Measurements from ENCODE around the gene STEAP1B.

The STEAP1B gene

DNA sequence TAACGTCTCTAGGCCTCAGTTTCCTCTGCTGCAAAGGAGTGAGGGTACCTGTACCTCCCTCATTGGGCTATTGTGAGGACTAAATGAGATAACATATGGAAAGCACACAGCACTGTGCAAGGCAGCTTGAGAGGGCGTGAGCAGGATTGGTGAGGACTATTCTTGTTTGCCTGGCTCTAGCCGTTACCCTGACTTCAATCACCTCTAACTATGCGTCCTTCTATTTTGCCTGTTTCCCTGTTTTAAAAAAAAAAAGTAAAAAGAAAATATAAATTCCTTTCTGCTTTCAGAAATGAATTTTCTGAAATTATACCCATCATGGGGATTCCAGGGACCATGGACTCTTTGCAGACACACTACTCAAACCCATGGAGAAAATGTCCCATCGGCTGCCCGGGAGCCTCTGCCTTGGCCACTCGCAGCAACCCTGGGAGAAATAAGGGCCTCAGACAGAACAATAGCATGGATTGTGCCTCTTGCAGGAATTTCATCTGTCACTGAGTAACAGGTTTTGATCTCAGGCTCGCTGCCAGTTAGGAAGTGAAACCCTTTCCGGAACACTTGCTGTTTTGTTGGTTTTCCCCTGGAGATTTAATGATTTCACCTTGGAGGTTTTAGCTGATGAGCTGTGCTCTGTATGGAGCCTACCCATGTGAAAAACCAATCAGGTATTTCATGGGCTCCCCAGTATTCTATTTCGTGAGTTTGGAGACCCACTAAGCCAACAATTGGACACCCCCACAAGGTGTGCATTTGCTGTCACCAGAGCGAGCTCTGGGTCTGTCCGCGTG, 55.6 kb downstream of the STEAP1B start:
- Histone ChIP-seq H4K20me1 (ENCODE audit: low read depth, low read length) (no peaks in the 10 kb centered on the region), H3K36me3 (ENCODE audit: low read length) (no peaks in the 10 kb centered on the region), H3K79me2 (ENCODE audit: insufficient read depth, low read length) (no peaks in the 10 kb centered on the region), H3K9me3 (ENCODE audit: insufficient read depth, low read length) (no peaks in the 10 kb centered on the region), H3K4me3 (ENCODE audit: insufficient read depth, low read length, poor library complexity, severe bottlenecking) (no peak overlapping the region), H3K9me2 (replicated peaks; ENCODE audit: insufficient read depth, low read length) (no peaks in the 10 kb centered on the region), H3K27me3 (ENCODE audit: low read length) (no peaks in the 10 kb centered on the region), H2AFZ (ENCODE audit: low read depth, low read length, severe bottlenecking) (no peak overlapping the region), H3K27ac (ENCODE audit: low read depth, low read length) (no peak overlapping the region), H3K9ac (ENCODE audit: low read length) (no peak overlapping the region), H3K4me2 (ENCODE audit: low read depth, low read length, poor library complexity, severe bottlenecking) (no peak overlapping the region), H3F3A (ENCODE audit: insufficient read depth) (no peaks in the 10 kb centered on the region)
- TF ChIP-seq, protein P1, sequence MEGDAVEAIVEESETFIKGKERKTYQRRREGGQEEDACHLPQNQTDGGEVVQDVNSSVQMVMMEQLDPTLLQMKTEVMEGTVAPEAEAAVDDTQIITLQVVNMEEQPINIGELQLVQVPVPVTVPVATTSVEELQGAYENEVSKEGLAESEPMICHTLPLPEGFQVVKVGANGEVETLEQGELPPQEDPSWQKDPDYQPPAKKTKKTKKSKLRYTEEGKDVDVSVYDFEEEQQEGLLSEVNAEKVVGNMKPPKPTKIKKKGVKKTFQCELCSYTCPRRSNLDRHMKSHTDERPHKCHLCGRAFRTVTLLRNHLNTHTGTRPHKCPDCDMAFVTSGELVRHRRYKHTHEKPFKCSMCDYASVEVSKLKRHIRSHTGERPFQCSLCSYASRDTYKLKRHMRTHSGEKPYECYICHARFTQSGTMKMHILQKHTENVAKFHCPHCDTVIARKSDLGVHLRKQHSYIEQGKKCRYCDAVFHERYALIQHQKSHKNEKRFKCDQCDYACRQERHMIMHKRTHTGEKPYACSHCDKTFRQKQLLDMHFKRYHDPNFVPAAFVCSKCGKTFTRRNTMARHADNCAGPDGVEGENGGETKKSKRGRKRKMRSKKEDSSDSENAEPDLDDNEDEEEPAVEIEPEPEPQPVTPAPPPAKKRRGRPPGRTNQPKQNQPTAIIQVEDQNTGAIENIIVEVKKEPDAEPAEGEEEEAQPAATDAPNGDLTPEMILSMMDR (IDR thresholded peaks at IDR 0.05; ENCODE audit: insufficient read depth, low read length, poor library complexity, severe bottlenecking), result no peak
- TF ChIP-seq EZH2phosphoT487 (conservative IDR thresholded peaks at IDR 0.05; ENCODE audit: low read length), result no peak

DNA sequence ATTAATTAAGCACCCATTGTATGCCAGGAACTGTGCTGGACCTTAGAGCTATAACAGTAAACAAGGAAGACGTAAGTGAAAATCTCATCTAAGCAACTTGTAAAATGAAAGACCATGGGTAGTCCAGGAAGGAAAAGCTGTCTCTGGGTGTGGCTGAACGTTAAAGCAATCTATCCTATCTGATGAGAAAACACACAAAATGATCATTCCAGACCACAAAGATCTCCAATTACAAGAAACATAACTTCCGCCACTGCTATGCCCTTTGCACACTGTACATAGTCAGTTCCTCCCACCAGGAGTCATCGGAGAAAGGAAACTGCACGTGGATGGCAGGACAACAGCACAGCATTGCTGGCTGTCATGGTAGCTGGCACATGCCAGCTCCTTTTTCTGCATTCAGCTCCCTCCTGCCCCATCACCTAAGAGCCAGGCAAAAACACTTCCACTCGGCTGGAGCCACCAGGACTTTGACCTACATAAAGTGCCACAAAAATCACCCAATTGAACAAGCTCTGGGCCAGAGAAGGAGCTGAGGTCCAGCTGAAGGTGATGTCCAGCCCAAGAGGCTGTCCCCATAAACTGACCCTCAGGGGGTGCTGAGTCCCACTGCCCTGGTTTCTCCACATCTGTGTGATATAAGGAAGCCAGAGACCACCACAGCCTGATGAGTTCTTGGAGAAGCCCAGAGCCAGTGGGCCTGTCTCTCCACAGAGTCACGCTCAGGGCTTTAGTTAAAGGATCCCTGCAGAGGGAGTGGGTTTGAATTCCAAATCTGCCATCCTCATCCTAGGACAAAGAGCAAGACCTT, 56.4 kb downstream of the STEAP1B start:
- Histone ChIP-seq H3K27ac (ENCODE audit: low read depth, low read length) (no peak overlapping the region), H3K27me3 (ENCODE audit: low read length) (no peaks in the 10 kb centered on the region), H2AFZ (ENCODE audit: low read depth, low read length, severe bottlenecking) (no peak overlapping the region), H3K9me2 (replicated peaks; ENCODE audit: insufficient read depth, low read length) (no peaks in the 10 kb centered on the region), H3K9me3 (ENCODE audit: insufficient read depth, low read length) (no peaks in the 10 kb centered on the region), H3K36me3 (ENCODE audit: low read length) (no peaks in the 10 kb centered on the region), H3F3A (ENCODE audit: insufficient read depth) (no peaks in the 10 kb centered on the region), H3K4me2 (ENCODE audit: low read depth, low read length, poor library complexity, severe bottlenecking) (no peak overlapping the region), H3K4me3 (ENCODE audit: insufficient read depth, low read length, poor library complexity, severe bottlenecking) (no peak overlapping the region), H4K20me1 (ENCODE audit: low read depth, low read length) (no peaks in the 10 kb centered on the region), H3K9ac (ENCODE audit: low read length) (no peak overlapping the region), H3K79me2 (ENCODE audit: insufficient read depth, low read length) (no peaks in the 10 kb centered on the region)
- TF ChIP-seq, protein P1 (IDR thresholded peaks at IDR 0.05; ENCODE audit: insufficient read depth, low read length, poor library complexity, severe bottlenecking), result no peak
- TF ChIP-seq EZH2phosphoT487 (conservative IDR thresholded peaks at IDR 0.05; ENCODE audit: low read length), result no peak

DNA sequence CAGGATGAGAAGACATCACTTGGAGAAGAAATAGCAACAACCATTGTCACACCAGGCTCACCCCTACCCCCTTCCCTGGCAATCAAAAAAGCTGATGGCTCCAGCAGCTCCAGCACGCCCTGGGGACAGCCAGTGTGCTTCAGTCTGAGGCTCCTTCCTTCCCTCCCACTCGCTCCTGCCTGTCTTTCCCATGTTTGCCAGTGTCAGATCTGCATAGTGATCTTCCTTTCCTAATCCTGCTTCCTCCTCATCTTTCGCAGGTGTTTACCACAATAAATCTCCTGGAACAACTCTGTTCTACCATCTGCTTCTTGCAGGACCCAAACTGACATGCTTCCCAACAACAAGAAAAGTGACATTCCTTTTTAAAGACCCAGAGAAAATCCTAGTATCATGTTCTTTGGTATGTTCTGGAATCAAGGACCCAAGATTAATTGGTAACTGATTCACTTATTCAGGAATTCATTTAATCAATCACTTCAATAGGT, 57.1 kb downstream of the STEAP1B start:
- Histone ChIP-seq H2AFZ (ENCODE audit: low read depth, low read length, severe bottlenecking) (no peak overlapping the region), H3K4me3 (ENCODE audit: insufficient read depth, low read length, poor library complexity, severe bottlenecking) (no peak overlapping the region)

More for the DNA sequence above, 57.1 kb downstream of the STEAP1B start:
- H3K27me3 ChIP-seq (ENCODE audit: low read length), result no peaks in the 10 kb centered on the region
- no peaks in the 10 kb centered on the region for H3K9me2 ChIP-seq (replicated peaks; ENCODE audit: insufficient read depth, low read length)
- no peak overlapping the region for H3K4me2 ChIP-seq (ENCODE audit: low read depth, low read length, poor library complexity, severe bottlenecking)
- no peaks in the 10 kb centered on the region for H3K9me3 ChIP-seq (ENCODE audit: insufficient read depth, low read length)
- H3K27ac ChIP-seq (ENCODE audit: low read depth, low read length), result no peak overlapping the region
- no peaks in the 10 kb centered on the region for H3K36me3 ChIP-seq (ENCODE audit: low read length)
- TF ChIP-seq, protein P1 (IDR thresholded peaks at IDR 0.05; ENCODE audit: insufficient read depth, low read length, poor library complexity, severe bottlenecking), result no peak
- H3F3A ChIP-seq (ENCODE audit: insufficient read depth), result no peaks in the 10 kb centered on the region
- H3K9ac ChIP-seq (ENCODE audit: low read length), result no peak overlapping the region
- H4K20me1 ChIP-seq (ENCODE audit: low read depth, low read length), result no peaks in the 10 kb centered on the region
- no peaks in the 10 kb centered on the region for H3K79me2 ChIP-seq (ENCODE audit: insufficient read depth, low read length)

Data from SU-DHL-6 (cell line).